Colon (tissue), 2 donors: Measurements from ENCODE around the gene ACSM3.
"Not testable (repeated sequence)": the region's sequence is repeated elsewhere in the genome, so short reads cannot be mapped to it uniquely, and the experiment has no call there.

Source experiments
- FAIRE-seq: peaks from 2 replicates; lab custom pipeline; 2012; peaks lifted over from hg19 to GRCh38; lab: Jason Lieb, UNC
- donor health status: control.
- donor health status: control.

The ACSM3 gene

GRCh38 chr16:20763461-20764232 is at the start of gene ACSM3:
Gene ACSM3 (plus strand): TSS chr16:20764014. CDS start chr16:20770035, 6,021 bp downstream.
- FAIRE-seq = peak; percentile 96

- FAIRE-seq = not testable (repeated sequence)
Observed at GRCh38 chr16:20717718-20718117, 46.1 kb upstream of the ACSM3 start.

GRCh38 chr16:20720251-20720650 is 43.6 kb upstream of the ACSM3 start:
- no peak for FAIRE-seq

GRCh38 chr16:20726661-20727060 is 37.2 kb upstream of the ACSM3 start:
- no peak for FAIRE-seq

- FAIRE-seq = no peak
Observed at GRCh38 chr16:20727181-20727580, 36.6 kb upstream of the ACSM3 start.

GRCh38 chr16:20729141-20729540 is 34.7 kb upstream of the ACSM3 start:
- FAIRE-seq = no peak

- FAIRE-seq = no peak
Observed at GRCh38 chr16:20734056-20734455, 29.8 kb upstream of the ACSM3 start.

GRCh38 chr16:20734782-20735181 is 29.0 kb upstream of the ACSM3 start:
- FAIRE-seq = no peak

- FAIRE-seq = no peak
Observed at GRCh38 chr16:20735490-20735889, 28.3 kb upstream of the ACSM3 start.

- FAIRE-seq = no peak
Observed at GRCh38 chr16:20740007-20740883, 23.6 kb upstream of the ACSM3 start.

- FAIRE-seq = no peak
Observed at GRCh38 chr16:20740901-20741521, 22.8 kb upstream of the ACSM3 start.

GRCh38 chr16:20741554-20742285 is 22.1 kb upstream of the ACSM3 start, which contains the start of gene THUMPD1:
Gene THUMPD1 (minus strand): TSS chr16:20741818. CDS start chr16:20741739, 79 bp downstream.
- FAIRE-seq = no peak

- FAIRE-seq = no peak
Observed at GRCh38 chr16:20743591-20743990, 20.2 kb upstream of the ACSM3 start.

- FAIRE-seq = no peak
Observed at GRCh38 chr16:20744922-20745440, 18.8 kb upstream of the ACSM3 start.

- no peak for FAIRE-seq
Observed at GRCh38 chr16:20746461-20746860, 17.4 kb upstream of the ACSM3 start.

- no peak for FAIRE-seq
Observed at GRCh38 chr16:20747030-20747816, 16.6 kb upstream of the ACSM3 start.

GRCh38 chr16:20749474-20749873 is 14.3 kb upstream of the ACSM3 start:
- FAIRE-seq = no peak

GRCh38 chr16:20750558-20750957 is 13.3 kb upstream of the ACSM3 start:
- FAIRE-seq = no peak

GRCh38 chr16:20753727-20754126 is 10.1 kb upstream of the ACSM3 start:
- no peak for FAIRE-seq

GRCh38 chr16:20755238-20755637 is 8.6 kb upstream of the ACSM3 start:
- FAIRE-seq = no peak

- not testable (repeated sequence) for FAIRE-seq
Observed at GRCh38 chr16:20755799-20756198, 8.0 kb upstream of the ACSM3 start.
